GM18909 (cell line): ENCODE data around the gene PPRC1.

ENCODE experiments used
- ATAC-seq: cut with Tn5 transposase; IDR thresholded peaks from one replicate; pipeline ENCODE4 v1.9.1; 2021; ENCODE audit warnings: mild to moderate bottlenecking; ENCODE audit not compliant: unreplicated experiment, poor library complexity

The PPRC1 gene

DNA sequence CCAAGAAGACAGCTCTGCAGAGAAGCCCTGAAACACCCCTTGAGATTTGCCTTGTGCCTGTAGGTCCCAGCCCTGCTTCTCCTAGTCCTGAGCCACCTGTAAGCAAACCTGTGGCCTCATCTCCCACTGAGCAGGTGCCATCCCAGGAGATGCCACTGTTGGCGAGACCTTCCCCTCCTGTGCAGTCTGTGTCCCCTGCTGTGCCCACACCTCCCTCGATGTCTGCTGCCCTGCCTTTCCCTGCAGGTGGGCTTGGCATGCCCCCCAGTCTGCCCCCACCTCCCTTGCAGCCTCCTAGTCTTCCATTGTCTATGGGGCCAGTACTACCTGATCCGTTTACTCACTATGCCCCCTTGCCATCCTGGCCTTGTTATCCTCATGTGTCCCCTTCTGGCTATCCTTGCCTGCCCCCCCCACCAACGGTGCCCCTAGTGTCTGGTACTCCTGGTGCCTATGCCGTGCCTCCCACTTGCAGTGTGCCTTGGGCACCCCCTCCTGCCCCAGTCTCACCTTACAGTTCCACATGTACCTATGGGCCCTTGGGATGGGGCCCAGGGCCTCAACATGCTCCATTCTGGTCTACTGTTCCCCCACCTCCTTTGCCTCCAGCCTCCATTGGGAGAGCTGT is 8.2 kb downstream of the PPRC1 start:
- ATAC-seq, result no peak

- ATAC-seq, result no peak
Measured at GRCh38 chr10:102141583-102142107, 8.8 kb downstream of the PPRC1 start.

GRCh38 chr10:102146971-102147428 is 14.2 kb downstream of the PPRC1 start:
- ATAC-seq, result no peak

DNA sequence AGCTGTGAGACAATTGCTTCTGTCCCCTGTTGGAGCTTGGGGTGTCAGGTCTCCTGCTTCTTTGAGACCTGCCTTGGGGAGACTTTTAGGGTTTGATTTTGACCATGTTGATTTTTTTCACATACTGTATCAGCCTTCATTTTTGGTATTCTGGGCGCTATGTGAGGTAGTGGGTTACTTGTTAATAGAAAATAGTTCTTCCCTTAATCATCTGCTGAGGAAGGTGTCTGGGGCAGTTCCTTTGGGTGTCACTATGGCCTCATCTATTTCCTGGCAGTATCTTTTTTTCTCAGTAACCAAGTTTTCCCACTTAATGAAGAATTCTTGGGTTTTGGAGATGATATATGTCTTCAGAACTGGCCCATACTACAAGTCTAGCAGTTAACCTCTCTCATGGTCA is 14.7 kb downstream of the PPRC1 start:
- ATAC-seq, result no peak

GRCh38 chr10:102148275-102148674 is 15.4 kb downstream of the PPRC1 start:
- no peak for ATAC-seq

DNA sequence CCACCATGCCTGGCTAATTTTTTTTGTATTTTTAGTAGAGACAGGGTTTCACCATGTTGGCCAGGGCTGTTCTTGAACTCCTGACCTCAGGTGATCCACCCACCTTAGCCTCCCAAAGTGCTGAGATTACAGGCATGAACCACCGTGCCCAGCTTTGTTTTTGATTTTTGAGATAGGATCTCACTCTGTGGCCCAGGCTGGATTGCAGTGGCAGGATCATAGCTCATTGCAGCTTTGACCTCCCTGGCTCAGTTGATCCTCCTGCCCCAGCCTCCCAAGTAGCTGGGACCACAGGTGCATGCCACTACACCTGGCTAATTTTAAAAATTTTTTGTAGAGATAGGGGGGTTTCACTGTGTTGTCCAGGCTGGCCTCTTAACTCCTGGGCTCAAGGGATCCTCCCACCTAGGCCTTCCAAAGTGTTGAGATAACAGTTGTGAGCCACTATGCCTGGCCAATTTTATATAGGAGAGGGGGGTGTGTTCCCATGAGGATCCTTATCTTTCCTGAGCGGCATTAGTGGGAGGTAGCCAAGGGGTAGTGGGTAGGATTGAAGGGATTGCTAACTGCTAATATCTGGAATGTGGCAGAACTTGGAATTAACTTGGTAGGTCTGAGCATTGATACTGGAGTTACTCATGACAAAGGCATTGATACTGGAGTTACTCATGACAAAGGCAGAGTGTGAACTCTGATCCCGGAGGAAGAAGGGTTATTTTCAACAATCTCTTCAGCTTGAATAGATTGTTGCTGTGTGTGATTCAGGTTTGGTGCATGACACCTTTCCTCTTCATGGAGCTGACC is 18.3 kb downstream of the PPRC1 start:
- no peak for ATAC-seq

DNA sequence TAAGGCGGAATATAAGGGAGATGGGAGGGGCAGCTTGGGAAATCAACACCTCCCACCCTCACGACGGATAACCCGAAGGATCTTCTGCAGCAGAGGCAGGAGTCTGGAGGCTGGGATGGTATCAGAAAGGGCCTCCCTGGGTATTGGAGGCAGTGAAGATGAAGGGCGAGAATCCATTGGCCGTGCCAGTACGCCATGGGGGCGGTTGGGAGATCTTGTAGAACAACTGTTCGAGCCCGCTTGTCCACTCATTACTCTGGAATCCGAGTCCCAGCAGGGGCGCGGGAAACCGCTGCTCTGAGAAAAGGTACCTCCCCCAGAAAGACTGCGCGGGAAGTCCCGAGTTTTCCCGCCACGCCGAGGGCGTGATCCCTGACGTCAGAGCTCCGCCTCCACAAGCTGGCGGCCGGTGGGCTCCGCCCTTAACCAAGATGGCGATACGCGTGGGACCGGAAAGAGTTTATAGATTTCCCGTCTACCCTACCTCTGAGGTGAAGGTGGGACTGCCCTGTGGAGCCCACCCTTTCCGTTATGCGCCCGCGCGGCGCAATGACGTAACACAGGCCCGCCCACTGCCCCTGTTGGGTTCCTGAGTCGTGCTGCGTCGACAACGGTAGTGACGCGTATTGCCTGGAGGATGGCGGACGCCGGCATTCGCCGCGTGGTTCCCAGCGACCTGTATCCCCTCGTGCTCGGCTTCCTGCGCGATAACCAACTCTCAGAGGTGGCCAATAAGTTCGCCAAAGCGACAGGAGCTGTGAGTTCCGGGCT is 19.1 kb downstream of the PPRC1 start, which contains the start of gene NOLC1:
NOLC1 (plus strand) TSS at position 616 of the 771 bp plus-strand sequence; CDS start at position 638, 22 bp downstream.
- peak; percentile 95 for ATAC-seq

DNA sequence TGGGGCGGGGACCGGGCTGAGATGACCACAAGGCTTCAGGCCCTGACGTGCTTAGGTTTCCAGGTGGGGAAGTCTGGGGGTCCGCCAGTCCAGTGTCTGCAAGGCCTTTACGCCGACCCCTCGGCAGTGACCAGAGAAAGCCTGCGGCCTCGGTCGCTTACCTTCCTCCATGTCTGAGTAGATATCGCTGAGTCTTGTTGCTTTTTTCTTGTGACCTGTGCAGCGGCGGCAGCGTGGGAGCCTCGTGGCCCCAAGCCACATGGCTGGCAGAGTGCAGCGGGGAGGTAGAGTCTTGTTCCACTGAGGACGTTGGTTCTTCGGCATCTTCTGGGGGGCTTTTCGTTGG is 19.7 kb downstream of the PPRC1 start:
- peak; percentile 32 for ATAC-seq

DNA sequence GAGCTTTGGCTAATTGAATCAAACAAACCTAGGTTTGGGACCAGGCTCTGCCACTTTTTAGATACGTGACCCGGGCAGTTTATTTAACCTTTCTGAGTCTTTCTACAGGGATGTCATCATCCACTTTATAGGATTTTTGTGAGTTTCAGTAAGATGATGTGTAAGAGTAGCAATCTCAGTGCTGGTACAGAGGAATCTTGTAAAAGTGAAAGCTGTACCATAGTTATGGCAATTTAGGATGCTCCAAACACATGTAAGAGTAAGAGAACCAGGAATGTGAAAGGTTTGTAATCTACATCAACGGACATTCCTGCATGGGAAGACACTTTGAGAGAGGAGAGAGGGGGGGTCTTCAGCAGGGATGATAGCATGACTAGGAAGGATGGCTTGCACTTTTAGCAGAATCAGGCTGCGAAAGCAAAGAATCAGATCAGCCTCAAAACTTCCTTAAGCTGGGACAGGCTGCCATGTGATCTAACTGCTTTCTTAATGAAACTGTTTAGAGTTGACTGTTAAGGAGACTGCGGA is 20.3 kb downstream of the PPRC1 start:
- ATAC-seq, result no peak

GRCh38 chr10:102154466-102155116 is 21.8 kb downstream of the PPRC1 start:
- ATAC-seq, result no peak

DNA sequence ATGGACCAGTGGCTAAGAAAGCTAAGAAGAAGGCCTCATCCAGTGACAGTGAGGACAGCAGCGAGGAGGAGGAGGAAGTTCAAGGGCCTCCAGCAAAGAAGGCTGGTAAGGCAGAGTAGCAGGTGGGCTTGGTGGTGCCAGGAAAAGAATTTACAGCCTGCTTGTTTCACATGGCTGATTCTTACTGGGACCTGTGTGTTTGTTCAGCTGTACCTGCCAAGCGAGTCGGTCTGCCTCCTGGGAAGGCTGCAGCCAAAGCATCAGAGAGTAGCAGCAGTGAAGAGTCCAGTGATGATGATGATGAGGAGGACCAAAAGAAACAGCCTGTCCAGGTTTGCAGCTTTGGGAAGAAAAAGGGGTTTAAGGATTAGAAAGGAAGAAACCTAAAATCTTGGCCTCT is 24.4 kb downstream of the PPRC1 start:
- no peak for ATAC-seq

- ATAC-seq, result no peak
Measured at GRCh38 chr10:102159051-102159597, 26.3 kb downstream of the PPRC1 start.

- ATAC-seq, result no peak
Measured at GRCh38 chr10:102159831-102160230, 27.0 kb downstream of the PPRC1 start.

DNA sequence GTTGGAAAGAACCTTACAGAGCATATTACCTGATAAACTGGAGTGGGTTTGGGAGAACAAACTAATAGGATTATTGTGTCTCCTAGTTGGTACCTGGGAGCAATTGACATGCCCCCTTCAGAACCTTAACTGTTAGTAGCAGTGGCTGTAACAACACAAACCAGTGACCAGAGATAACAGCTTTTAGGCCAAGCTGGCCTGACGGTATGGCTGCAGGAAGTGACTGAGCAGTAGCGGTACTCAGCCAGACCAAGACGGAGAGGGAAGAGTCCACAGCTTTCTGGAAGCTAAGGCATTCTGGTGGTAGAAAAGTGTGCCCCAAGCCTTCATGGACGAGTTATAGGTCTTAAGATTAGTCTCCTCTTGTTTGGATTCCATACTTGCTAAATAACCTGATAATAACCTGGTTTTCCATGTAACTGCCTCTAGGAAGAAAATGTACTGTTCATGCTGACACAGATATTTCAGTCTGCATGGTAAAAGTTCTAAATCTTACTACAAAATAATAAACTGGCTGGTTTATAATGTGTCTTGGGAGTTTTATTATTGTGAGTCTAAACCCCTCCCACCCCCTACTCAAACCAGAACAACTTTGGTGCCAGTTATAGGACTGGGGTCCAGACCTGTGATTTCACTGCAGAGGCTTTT is 30.6 kb downstream of the PPRC1 start:
- no peak for ATAC-seq

DNA sequence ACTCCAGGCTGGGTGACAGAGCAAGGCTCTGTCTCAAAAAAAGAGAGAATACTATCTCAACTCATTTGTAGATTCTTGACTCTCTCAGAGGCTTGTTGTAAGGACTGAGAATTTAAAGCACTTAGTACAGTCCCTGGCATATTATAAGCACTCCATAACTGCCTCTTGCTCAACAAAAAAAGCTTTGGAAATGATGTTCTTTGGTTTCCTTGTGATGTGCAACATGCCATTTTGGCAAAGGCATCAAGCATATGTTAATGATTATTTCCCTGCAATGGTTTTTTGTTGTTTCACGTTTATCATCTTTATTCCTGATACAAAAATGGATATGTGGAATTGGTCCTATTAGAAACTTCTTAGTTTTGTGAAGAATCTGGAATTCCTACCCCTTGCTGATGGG is 35.0 kb downstream of the PPRC1 start:
- no peak for ATAC-seq

- no peak for ATAC-seq
Measured at GRCh38 chr10:102170602-102171001, 37.8 kb downstream of the PPRC1 start.

- ATAC-seq, result no peak
Measured at GRCh38 chr10:102172288-102172687, 39.4 kb downstream of the PPRC1 start.

- no peak for ATAC-seq
Measured at GRCh38 chr10:102175415-102175814, 42.6 kb downstream of the PPRC1 start.

DNA sequence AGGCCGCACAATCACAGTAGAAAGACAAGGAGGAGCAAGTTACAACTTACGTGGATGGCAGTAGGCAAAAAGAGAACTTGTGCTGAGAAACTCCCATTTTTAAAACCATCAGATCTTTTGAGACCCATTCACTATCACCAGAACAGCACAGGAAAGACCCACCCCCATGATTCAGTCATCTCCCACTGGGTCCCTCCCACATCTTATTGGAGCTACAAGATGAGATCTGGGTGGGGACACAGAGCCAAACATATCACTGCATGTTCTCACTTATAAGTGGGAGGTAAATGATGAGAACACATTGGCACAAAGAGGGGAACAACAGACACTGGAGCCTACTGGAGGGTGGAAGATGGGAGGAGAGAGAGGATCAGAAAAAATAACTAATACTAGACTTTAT is 51.8 kb downstream of the PPRC1 start:
- ATAC-seq, result no peak
